Liver (tissue), 9 donors: Measurements from ENCODE around the gene FAM184B. TPM values are rescaled to one million over a fixed set of nuclear protein-coding genes. Genes with fewer than 3 reads are reported as not detected.

ENCODE experiments used
- DNase-seq: peaks from one replicate; pipeline ENCODE4 v3.0.0-alpha.2; 2017; ENCODE audit warnings: low spot score
- H3K27ac ChIP-seq, 2 donors: one replicate each; pipeline ENCODE4 v1.7.0; 2013; ENCODE audit warnings: inconsistent platforms in 2 of 2, low read length in 2 of 2, control low read depth in 1 of 2, low read depth in 1 of 2, mild to moderate bottlenecking in 1 of 2
- H3K27me3 ChIP-seq, 4 donors: one replicate each; pipeline versions ENCODE4 v1.6.1 to v1.7.0; 2013; ENCODE audit warnings: low read length in 3 of 4, inconsistent platforms in 1 of 4, mild to moderate bottlenecking in 1 of 4, moderate library complexity in 1 of 4; ENCODE audit not compliant: control insufficient read depth in 4 of 4, insufficient read depth in 4 of 4
- H3K36me3 ChIP-seq, 4 donors: one replicate each; pipeline versions ENCODE4 v1.6.1 to v1.7.0; 2013; ENCODE audit warnings: low read length in 3 of 4, mild to moderate bottlenecking in 3 of 4, low read depth in 1 of 4, moderate library complexity in 1 of 4; ENCODE audit not compliant: control insufficient read depth in 4 of 4, insufficient read depth in 3 of 4
- H3K4me1 ChIP-seq, 4 donors: one replicate each; pipeline versions ENCODE4 v1.6.1 to v1.7.0; 2013; ENCODE audit warnings: low read length in 3 of 4, mild to moderate bottlenecking in 3 of 4, moderate library complexity in 1 of 4; ENCODE audit not compliant: control insufficient read depth in 4 of 4, insufficient read depth in 4 of 4
- H3K4me3 ChIP-seq, 3 donors: one replicate each; pipeline versions ENCODE4 v1.6.1 to v1.7.0; 2013; ENCODE audit warnings: low read length in 3 of 3, control low read depth in 1 of 3, low read depth in 1 of 3, mild to moderate bottlenecking in 1 of 3
- H3K9ac ChIP-seq, 2 donors: one replicate each; pipeline ENCODE4 v1.7.0; 2013; ENCODE audit warnings: low read length in 2 of 2, mild to moderate bottlenecking in 2 of 2, moderate library complexity in 2 of 2, control low read depth in 1 of 2, low read depth in 1 of 2
- H3K9me3 ChIP-seq, 4 donors: one replicate each; pipeline versions ENCODE4 v1.6.1 to v1.7.0; 2013; ENCODE audit warnings: low read length in 3 of 4; ENCODE audit not compliant: control insufficient read depth in 4 of 4
- ATF3 ChIP-seq: IDR thresholded peaks from 2 replicates; pipeline ENCODE4 v1.6.1; 2016; ENCODE audit warnings: antibody characterized with exemption
- EGR1 ChIP-seq, 2 donors: IDR thresholded peaks; 2 replicates each; pipeline ENCODE4 v1.6.1; 2016 to 2018; ENCODE audit warnings: antibody characterized with exemption in 2 of 2, low read depth in 2 of 2
- FOXA1 ChIP-seq: IDR thresholded peaks from 2 replicates; pipeline ENCODE4 v1.6.1; 2016; ENCODE audit warnings: antibody characterized with exemption
- FOXA2 ChIP-seq: IDR thresholded peaks from 2 replicates; pipeline ENCODE4 v1.6.1; 2016; ENCODE audit warnings: antibody characterized with exemption
- GABPA ChIP-seq, 2 donors: IDR thresholded peaks in 1 of 2; conservative IDR thresholded peaks in 1 of 2; 2 replicates each; pipeline ENCODE4 v1.6.1; 2016; ENCODE audit warnings: antibody characterized with exemption in 2 of 2, mild to moderate bottlenecking in 1 of 2, moderate library complexity in 1 of 2
- HNF4G ChIP-seq: IDR thresholded peaks from 2 replicates; pipeline ENCODE4 v1.6.1; 2016; ENCODE audit warnings: antibody characterized with exemption
- JUND ChIP-seq, 2 donors: IDR thresholded peaks; 2 replicates each; pipeline ENCODE4 v1.6.1; 2016; ENCODE audit warnings: antibody characterized with exemption in 2 of 2
- MAX ChIP-seq: IDR thresholded peaks from 2 replicates; pipeline ENCODE4 v1.6.1; 2016; ENCODE audit warnings: antibody characterized with exemption
- NR2F2 ChIP-seq: IDR thresholded peaks from 2 replicates; pipeline ENCODE4 v1.6.1; 2016; ENCODE audit warnings: antibody characterized with exemption
- RAD21 ChIP-seq, 2 donors: IDR thresholded peaks; 2 replicates each; pipeline ENCODE4 v1.6.1; 2016; ENCODE audit warnings: antibody characterized with exemption in 2 of 2, mild to moderate bottlenecking in 2 of 2
- REST ChIP-seq: IDR thresholded peaks from 2 replicates; pipeline ENCODE4 v1.6.1; 2016; ENCODE audit warnings: antibody characterized with exemption, mild to moderate bottlenecking
- RXRA ChIP-seq, 2 donors: IDR thresholded peaks; 2 replicates each; pipeline ENCODE4 v1.6.1; 2017 to 2018; ENCODE audit warnings: antibody characterized with exemption in 2 of 2, mild to moderate bottlenecking in 1 of 2
- SP1 ChIP-seq: IDR thresholded peaks from 2 replicates; pipeline ENCODE4 v1.6.1; 2018; ENCODE audit warnings: antibody characterized with exemption, mild to moderate bottlenecking
- TAF1 ChIP-seq: conservative IDR thresholded peaks from 2 replicates; pipeline ENCODE4 v1.6.1; 2016; ENCODE audit warnings: antibody characterized with exemption, mild to moderate bottlenecking
- YY1 ChIP-seq: IDR thresholded peaks from 2 replicates; pipeline ENCODE4 v1.6.1; 2016; ENCODE audit warnings: antibody characterized with exemption, mild to moderate bottlenecking
- ZBTB33 ChIP-seq: IDR thresholded peaks from 2 replicates; pipeline ENCODE4 v1.6.1; 2016; ENCODE audit warnings: antibody characterized with exemption
- WGBS: extraction: QIAGEN DNeasy Blood & Tissue Kit; methylation state at CpG from one replicate; pipeline ENCODE4 v1.1.7; 2013; 5-methylcytosine and 5-hydroxymethylcytosine counted together
- polyA plus RNA-seq, 2 donors: library from polyadenylated mRNA; stranded (reverse) in 1 of 2; unstranded in 1 of 2; fragments of 200-250 nt in 1 of 2; fragments of >200 nt in 1 of 2; fragmentation: Nextera tagmentation in 1 of 2; extraction: Ambion mirVana in 1 of 2; gene quantifications; one replicate each; pipeline versions ENCODE4 v1.2.1 to v1.2.3, GENCODE V29; 2013 to 2015
- total RNA-seq, 2 donors: library from RNA; depleted of rRNA; stranded (reverse); fragments of >200 nt; gene quantifications; one replicate each; pipeline ENCODE4 v1.2.3, GENCODE V29; 2014
- donor health status: healthy.
- donor health status: healthy.
- donor health status: healthy.
- donor health status: healthy.
- donor health status: healthy.

FAM184B gene
- total and polyA plus RNA-seq, 4 donors: 0.01 TPM; not detected in 3

- Histone ChIP-seq H3K4me1 (peaks cover 10 to 20% (median 16%) of the 10 kb centered on the region in 4 donors), H3K36me3 (no peaks in the 10 kb centered on the region), H3K27ac (no peak overlapping the region), H3K27me3 (peaks cover 0 to 20% (median 6%) of the 10 kb centered on the region in 4 donors), H3K9ac (no peak overlapping the region), H3K4me3 (no peak overlapping the region), H3K9me3 (no peaks in the 10 kb centered on the region)
- 83% methylated on average over 3 of the region's 3 CpGs for WGBS
- TF ChIP-seq FOXA2: no peak
- no peak for TF ChIP-seq REST
- no peak for TF ChIP-seq RXRA (IDR thresholded peaks at IDR 0.05)
- no peak for TF ChIP-seq SP1
- no peak for TF ChIP-seq TAF1
- no peak for TF ChIP-seq ZBTB33
- TF ChIP-seq YY1: no peak
- no peak for TF ChIP-seq GABPA (IDR thresholded peaks at IDR 0.05 in 1 of 2, conservative IDR thresholded peaks at IDR 0.05 in 1 of 2)
- no peak for TF ChIP-seq RAD21 (IDR thresholded peaks at IDR 0.05)
- TF ChIP-seq ATF3: no peak
- no peak for TF ChIP-seq FOXA1
- TF ChIP-seq EGR1 (IDR thresholded peaks at IDR 0.05; ENCODE audit: low read depth in 2 of 2): no peak
- no peak for TF ChIP-seq NR2F2
- TF ChIP-seq MAX: no peak
- TF ChIP-seq JUND (IDR thresholded peaks at IDR 0.05): no peak
- no peak for TF ChIP-seq HNF4G
- no peak for DNase-seq
Measured at GRCh38 chr4:17778431-17778830, 3.0 kb downstream of the FAM184B start.

GRCh38 chr4:17773135-17773698, 8.2 kb downstream of the FAM184B start:
- Histone ChIP-seq H3K9ac (no peak overlapping the region), H3K27me3 (no peaks in the 10 kb centered on the region), H3K27ac (no peak overlapping the region), H3K4me1 (no peaks in the 10 kb centered on the region), H3K36me3 (no peaks in the 10 kb centered on the region), H3K9me3 (no peaks in the 10 kb centered on the region), H3K4me3 (no peak overlapping the region)
- TF ChIP-seq RXRA (IDR thresholded peaks at IDR 0.05) (no peak), RAD21 (IDR thresholded peaks at IDR 0.05) (no peak), REST (no peak), ATF3 (no peak), FOXA1 (no peak), FOXA2 (no peak)
- DNase-seq: no peak
- 87% methylated on average over 10 of the region's 10 CpGs for WGBS
